Neural progenitor cell (in vitro differentiated cells): ENCODE results near the gene FIBCD1. TPM values are rescaled to one million over a fixed set of nuclear protein-coding genes. Genes with fewer than 3 reads are reported as not detected.

Source experiments
- DNase-seq: peaks from one replicate; pipeline ENCODE4 v3.0.0-alpha.2; 2016; ENCODE audit warnings: low spot score
- H2AFZ ChIP-seq: fragments of 200-600 bp; sonication (generic); replicated peaks from 2 replicates; pipeline ENCODE4 v1.6.1; 2016; ENCODE audit warnings: antibody characterized with exemption
- H3F3A ChIP-seq: fragments of 200-600 bp; sonication (generic); 2 replicates; pipeline ENCODE4 v1.6.1; 2016; ENCODE audit warnings: antibody characterized with exemption, low read depth
- H3K27ac ChIP-seq: fragments of 200-600 bp; sonication (generic); 2 replicates; pipeline ENCODE4 v1.5.1; 2016; ENCODE audit warnings: mild to moderate bottlenecking
- H3K27me3 ChIP-seq: fragments of 200-600 bp; sonication (generic); 2 replicates; pipeline ENCODE4 v1.6.1; 2016; ENCODE audit warnings: mild to moderate bottlenecking, moderate library complexity
- H3K36me3 ChIP-seq: fragments of 200-600 bp; sonication (generic); 2 replicates; pipeline ENCODE4 v1.5.1; 2016
- H3K4me1 ChIP-seq: fragments of 200-600 bp; sonication (generic); 2 replicates; pipeline ENCODE4 v1.6.1; 2016; ENCODE audit warnings: mixed run types
- H3K4me2 ChIP-seq: fragments of 200-600 bp; sonication (generic); 2 replicates; pipeline ENCODE4 v1.6.1; 2016
- H3K4me3 ChIP-seq: fragments of 200-600 bp; sonication (generic); 2 replicates; pipeline ENCODE4 v1.5.1; 2016
- H3K79me2 ChIP-seq: fragments of 200-600 bp; sonication (generic); 2 replicates; pipeline ENCODE4 v1.6.1; 2016; ENCODE audit warnings: low read depth
- H3K9ac ChIP-seq: fragments of 200-600 bp; sonication (generic); 2 replicates; pipeline ENCODE4 v1.6.1; 2016
- H3K9me3 ChIP-seq: fragments of 200-600 bp; sonication (generic); 2 replicates; pipeline ENCODE4 v1.5.1; 2016; ENCODE audit warnings: low read depth
- H4K20me1 ChIP-seq: fragments of 200-600 bp; sonication (generic); 2 replicates; pipeline ENCODE4 v1.6.1; 2016; ENCODE audit warnings: low read depth
- H3K27ac Mint-ChIP-seq: 3 replicates; pipeline ENCODE4 v1.8.0; 2021; ENCODE audit warnings: mixed read lengths
- H3K27me3 Mint-ChIP-seq: 2 replicates; pipeline ENCODE4 v1.8.0; 2022; ENCODE audit warnings: low read depth, mild to moderate bottlenecking, inconsistent platforms, moderate library complexity, mixed read lengths; ENCODE audit not compliant: insufficient read depth
- H3K36me3 Mint-ChIP-seq: 3 replicates; pipeline ENCODE4 v1.8.0; 2021; ENCODE audit warnings: mixed read lengths
- H3K4me1 Mint-ChIP-seq: 3 replicates; pipeline ENCODE4 v1.8.0; 2021; ENCODE audit warnings: mixed read lengths
- H3K4me3 Mint-ChIP-seq: 3 replicates; pipeline ENCODE4 v1.8.0; 2021; ENCODE audit warnings: mild to moderate bottlenecking, moderate library complexity, mixed read lengths
- H3K9me3 Mint-ChIP-seq: 3 replicates; pipeline ENCODE4 v1.8.0; 2020; ENCODE audit warnings: mixed read lengths
- CTCF ChIP-seq: fragments of 200-600 bp; sonication (generic); IDR thresholded peaks from 2 replicates; pipeline ENCODE4 v1.5.1; 2017; ENCODE audit warnings: antibody characterized with exemption, mild to moderate bottlenecking
- EZH2 ChIP-seq: fragments of 200-600 bp; sonication (generic); IDR thresholded peaks from 2 replicates; pipeline ENCODE4 v1.6.1; 2017; ENCODE audit warnings: antibody characterized with exemption, mild to moderate bottlenecking, moderate library complexity
- EZH2phosphoT487 ChIP-seq: fragments of 200-600 bp; sonication (generic); IDR thresholded peaks from 2 replicates; pipeline ENCODE4 v1.6.1; 2017; ENCODE audit warnings: antibody characterized with exemption
- total RNA-seq: library from RNA; depleted of rRNA; stranded (reverse); fragments of >200 nt; gene quantifications from 2 replicates; pipeline ENCODE4 v1.2.3, GENCODE V29; 2015; ENCODE audit warnings: low replicate concordance

Gene FIBCD1
- total RNA-seq, 1 donor from 2014 or later = 1.8 TPM

DNA sequence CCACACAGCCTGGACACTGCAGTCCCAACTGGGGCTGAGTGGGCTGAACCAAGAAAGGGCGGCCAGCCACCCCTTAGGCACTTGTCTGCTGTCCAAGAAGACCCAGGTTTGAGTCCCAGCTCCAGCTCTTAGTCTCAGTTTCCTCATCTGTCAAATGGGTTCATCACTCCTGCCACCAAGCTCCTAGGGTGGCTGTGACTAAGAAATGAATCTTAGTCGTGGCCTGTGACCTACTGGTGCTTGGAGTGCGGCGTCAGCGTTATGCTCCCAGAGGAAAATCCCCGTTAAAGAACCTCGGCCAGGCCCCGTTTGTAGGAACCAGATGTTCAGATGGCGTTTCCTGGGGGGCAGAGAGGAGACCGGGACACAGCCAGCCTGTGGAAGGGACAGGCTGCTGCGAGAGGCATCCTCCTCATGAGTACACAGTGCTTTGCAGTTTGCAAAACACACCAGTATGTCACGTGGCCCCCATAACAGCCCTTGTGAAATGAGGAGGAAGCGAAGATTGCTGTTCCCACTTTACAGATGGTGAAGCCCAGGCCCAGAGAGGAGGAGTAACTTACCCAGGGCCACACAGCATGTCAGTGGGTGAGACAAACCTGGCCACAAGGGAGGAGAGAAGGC is 3.3 kb downstream of the FIBCD1 start:
- no peak overlapping the region for H3K4me3 ChIP-seq
- no peaks in the 10 kb centered on the region for H3K9me3 ChIP-seq
- peaks cover 69% of the 10 kb centered on the region for H3F3A ChIP-seq
- H3K4me3 Mint-ChIP-seq = peak overlapping the region; percentile 43
- H2AFZ ChIP-seq = no peak overlapping the region
- no peaks in the 10 kb centered on the region for H3K79me2 ChIP-seq
- TF ChIP-seq EZH2phosphoT487 = no peak
- no peak for TF ChIP-seq EZH2
- TF ChIP-seq CTCF = no peak
- H3K4me1 Mint-ChIP-seq = peaks cover 43% of the 10 kb centered on the region
- H3K27ac ChIP-seq = no peak overlapping the region
- peaks cover 38% of the 10 kb centered on the region for H3K4me1 ChIP-seq
- no peaks in the 10 kb centered on the region for H3K36me3 ChIP-seq
- no peak overlapping the region for H3K27ac Mint-ChIP-seq
- peaks cover 44% of the 10 kb centered on the region for H3K27me3 ChIP-seq
- DNase-seq = no peak
- peaks cover 43% of the 10 kb centered on the region for H3K27me3 Mint-ChIP-seq
- H4K20me1 ChIP-seq = peaks cover 40% of the 10 kb centered on the region
- no peak overlapping the region for H3K9ac ChIP-seq
- H3K9me3 Mint-ChIP-seq = peaks cover 3% of the 10 kb centered on the region
- peak overlapping the region; percentile 58 for H3K4me2 ChIP-seq
- no peaks in the 10 kb centered on the region for H3K36me3 Mint-ChIP-seq

DNA sequence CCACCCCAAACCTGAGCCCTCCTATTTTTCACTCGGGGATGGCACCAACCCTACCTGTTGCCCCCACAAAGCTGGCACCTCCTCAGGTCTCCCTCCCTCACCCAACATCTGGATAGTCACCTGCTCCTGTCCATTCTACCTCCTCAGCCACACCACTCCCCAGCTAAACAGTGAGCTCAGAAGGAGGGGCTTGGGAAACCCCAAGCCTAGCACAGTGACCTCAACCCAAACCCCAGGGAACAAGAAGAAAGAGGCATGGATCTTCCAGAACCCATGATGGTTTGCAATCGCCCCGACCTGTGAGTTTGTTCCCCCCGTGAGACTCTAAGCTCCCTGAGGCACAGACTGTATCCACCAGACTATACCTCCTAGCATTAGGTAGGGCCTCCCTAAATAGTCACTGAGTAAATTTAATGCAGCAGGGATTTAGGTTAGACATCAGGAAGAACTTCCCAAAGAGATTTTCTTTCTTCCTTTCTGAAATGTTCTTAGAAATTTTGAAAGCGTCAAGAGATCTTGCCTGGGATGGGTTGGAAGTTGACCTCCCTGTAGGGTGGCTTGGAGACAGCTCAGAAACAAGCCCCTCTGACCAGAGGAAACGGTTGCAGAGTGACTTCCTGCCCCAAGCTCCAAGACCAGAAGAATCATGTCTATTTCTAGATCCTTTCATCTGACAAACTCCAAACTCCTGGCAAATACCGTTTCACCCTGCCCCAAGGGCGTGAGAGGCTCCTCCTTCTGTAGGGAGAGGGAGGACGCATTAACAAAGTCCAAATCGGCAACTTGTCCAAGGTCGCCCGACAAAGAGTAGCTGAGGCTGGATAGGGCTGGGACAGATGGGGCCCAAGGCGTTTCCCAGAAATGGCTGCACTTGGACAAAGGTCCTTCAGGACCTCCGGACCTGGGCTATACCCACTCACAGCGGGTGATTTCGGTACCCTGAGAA is 4.1 kb downstream of the FIBCD1 start:
- H3K4me1 Mint-ChIP-seq = peaks cover 40% of the 10 kb centered on the region
- no peak overlapping the region for H3K4me2 ChIP-seq
- H3K9me3 ChIP-seq = no peaks in the 10 kb centered on the region
- H3K4me1 ChIP-seq = peaks cover 33% of the 10 kb centered on the region
- H3K4me3 ChIP-seq = no peak overlapping the region
- H3K4me3 Mint-ChIP-seq = peak overlapping the region; percentile 52
- no peak overlapping the region for H3K9ac ChIP-seq
- no peak overlapping the region for H3K27ac ChIP-seq
- peaks cover 36% of the 10 kb centered on the region for H3K27me3 ChIP-seq
- no peaks in the 10 kb centered on the region for H3K36me3 ChIP-seq
- peaks cover 32% of the 10 kb centered on the region for H4K20me1 ChIP-seq
- H3K27ac Mint-ChIP-seq = no peak overlapping the region
- no peak for DNase-seq
- no peak for TF ChIP-seq CTCF
- TF ChIP-seq EZH2phosphoT487 = no peak
- no peak for TF ChIP-seq EZH2
- H3K9me3 Mint-ChIP-seq = peaks cover 3% of the 10 kb centered on the region
- peaks cover 61% of the 10 kb centered on the region for H3F3A ChIP-seq
- no peaks in the 10 kb centered on the region for H3K79me2 ChIP-seq
- peaks cover 39% of the 10 kb centered on the region for H3K27me3 Mint-ChIP-seq
- no peak overlapping the region for H2AFZ ChIP-seq
- no peaks in the 10 kb centered on the region for H3K36me3 Mint-ChIP-seq

DNA sequence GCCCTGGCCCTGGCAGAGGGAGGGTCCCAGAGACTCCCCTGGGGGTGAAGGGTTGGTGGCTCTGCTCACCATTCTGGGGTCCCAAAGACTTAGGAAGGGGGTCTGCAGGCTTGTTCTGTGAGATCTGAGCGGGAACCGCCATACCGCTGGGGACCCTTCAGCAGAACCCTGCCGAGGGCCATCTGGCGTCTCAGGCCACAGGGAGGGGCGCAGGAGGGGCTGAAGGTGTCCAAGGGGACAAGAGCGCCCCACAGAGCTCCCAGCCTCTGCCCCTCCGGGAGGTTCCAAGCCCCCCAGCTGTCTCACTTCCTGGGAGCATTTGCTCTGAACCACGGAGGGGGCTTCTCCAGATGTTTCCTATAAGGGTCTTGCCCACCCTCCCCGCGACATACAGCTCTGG is 4.8 kb downstream of the FIBCD1 start:
- Mint-ChIP-seq H3K27ac (no peak overlapping the region), H3K9me3 (peaks cover 3% of the 10 kb centered on the region), H3K27me3 (peaks cover 39% of the 10 kb centered on the region), H3K4me1 (peaks cover 40% of the 10 kb centered on the region), H3K4me3 (no peak overlapping the region), H3K36me3 (no peaks in the 10 kb centered on the region)
- H4K20me1 ChIP-seq = peaks cover 29% of the 10 kb centered on the region
- H3K4me1 ChIP-seq = peaks cover 32% of the 10 kb centered on the region
- H3K9ac ChIP-seq = no peak overlapping the region
- peaks cover 54% of the 10 kb centered on the region for H3F3A ChIP-seq
- H2AFZ ChIP-seq = no peak overlapping the region
- H3K9me3 ChIP-seq = no peaks in the 10 kb centered on the region
- DNase-seq = no peak
- no peak overlapping the region for H3K4me3 ChIP-seq
- TF ChIP-seq EZH2phosphoT487 = no peak
- TF ChIP-seq EZH2 = no peak
- no peak for TF ChIP-seq CTCF
- H3K4me2 ChIP-seq = no peak overlapping the region
- H3K79me2 ChIP-seq = no peaks in the 10 kb centered on the region
- H3K27ac ChIP-seq = no peak overlapping the region
- H3K36me3 ChIP-seq = no peaks in the 10 kb centered on the region
- peaks cover 29% of the 10 kb centered on the region for H3K27me3 ChIP-seq
